Natural killer cell (primary cell): ENCODE results near the gene ZNF148. TPM values are rescaled to one million over a fixed set of nuclear protein-coding genes. Genes with fewer than 3 reads are reported as not detected.

Experiments
- ATAC-seq, 3 donors: fragments of 150-1000 bp in 2 of 3; fragments of 200-7000 bp in 1 of 3; cut with Tn5 transposase; 1 replicate in 1 of 3; 2 replicates in 2 of 3; pipeline ENCODE4 v1.10.0; 2021; ENCODE audit warnings: mild to moderate bottlenecking in 2 of 3, moderate library complexity in 2 of 3
- DNase-seq, 2 donors: peaks; one replicate each; pipeline versions ENCODE4 v3.0.0 to v3.0.0-alpha.2; 2013 to 2021; ENCODE audit warnings: mixed read lengths in 1 of 2
- H3K27ac ChIP-seq: one replicate; pipeline ENCODE4 v1.5.1; 2013; ENCODE audit warnings: mild to moderate bottlenecking, low read length
- H3K27me3 ChIP-seq: one replicate; pipeline ENCODE4 v1.6.1; 2013; ENCODE audit warnings: low read length; ENCODE audit not compliant: control insufficient read depth, insufficient read depth
- H3K36me3 ChIP-seq: one replicate; pipeline ENCODE4 v1.6.1; 2013; ENCODE audit warnings: low read length; ENCODE audit not compliant: control insufficient read depth, insufficient read depth
- H3K4me1 ChIP-seq: one replicate; pipeline ENCODE4 v1.6.1; 2013; ENCODE audit warnings: low read length; ENCODE audit not compliant: control insufficient read depth, insufficient read depth
- H3K4me3 ChIP-seq: one replicate; pipeline ENCODE4 v1.5.1; 2013; ENCODE audit warnings: low read length
- H3K9me3 ChIP-seq: one replicate; pipeline ENCODE4 v1.6.1; 2013; ENCODE audit warnings: low read length; ENCODE audit not compliant: control insufficient read depth, insufficient read depth
- H3K27ac Mint-ChIP-seq, 2 donors: one replicate each; pipeline ENCODE4 v1.8.0; 2022; ENCODE audit warnings: mild to moderate bottlenecking in 2 of 2, mixed read lengths in 2 of 2, moderate library complexity in 1 of 2
- H3K27me3 Mint-ChIP-seq, 2 donors: one replicate each; pipeline ENCODE4 v1.8.0; 2022; ENCODE audit warnings: low read depth in 2 of 2, mixed read lengths in 2 of 2
- H3K36me3 Mint-ChIP-seq: one replicate; pipeline ENCODE4 v1.8.0; 2022; ENCODE audit warnings: mixed read lengths
- H3K4me1 Mint-ChIP-seq, 2 donors: one replicate each; pipeline ENCODE4 v1.8.0; 2022; ENCODE audit warnings: mixed read lengths in 2 of 2
- H3K4me3 Mint-ChIP-seq: one replicate; pipeline ENCODE4 v1.8.0; 2022; ENCODE audit warnings: mild to moderate bottlenecking, moderate library complexity, mixed read lengths
- H3K9me3 Mint-ChIP-seq, 2 donors: one replicate each; pipeline ENCODE4 v1.8.0; 2022; ENCODE audit warnings: mixed read lengths in 2 of 2
- WGBS: methylation state at CpG from one replicate; pipeline ENCODE4 v1.1.7; 2013; ENCODE audit warnings: missing lambda C conversion rate; ENCODE audit not compliant: insufficient coverage; 5-methylcytosine and 5-hydroxymethylcytosine counted together
- intact Hi-C: fragments of 100-400 bp; cut with micrococcal nuclease; formaldehyde crosslinking; loops from one replicate; pipeline ENCODE4 v1.14.2; 2022
- total RNA-seq, 4 donors: library from RNA; stranded (reverse); fragments of 120-200 nt in 1 of 4; gene quantifications; one replicate each; pipeline versions ENCODE4 v1.2.3 to v1.2.4, GENCODE V29; 2013 to 2022
- TF ChIP-seq, protein P1 (sequence below): fragments of 200-600 bp; IDR thresholded peaks from one replicate; pipeline ENCODE4 v1.8.0; 2022; ENCODE audit warnings: antibody characterized with exemption

ZNF148 gene
- total RNA-seq, 3 donors from 2014 or later (not counting 1 experiment from before 2014, with no cell fraction given), result 61.1 to 72.5 (median 62.8) TPM

DNA sequence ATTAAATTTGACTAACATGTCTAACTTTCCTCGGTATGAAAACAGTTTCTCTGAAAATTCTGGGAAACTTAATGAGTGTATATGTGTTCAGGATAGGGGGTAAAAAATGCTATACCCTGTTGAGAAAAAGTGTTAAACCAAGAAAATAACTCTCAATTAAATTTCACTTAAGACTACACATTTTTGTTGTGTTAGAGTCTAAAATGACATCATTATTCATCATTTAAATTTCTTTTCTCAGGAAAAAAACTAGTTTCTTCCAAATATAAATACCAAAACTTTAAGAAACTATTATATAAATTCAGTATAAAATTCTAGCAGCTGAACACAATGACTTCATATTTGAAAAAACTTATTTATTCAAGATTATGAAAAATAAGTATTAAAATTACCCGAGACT is 52.2 kb downstream of the ZNF148 start:
- peaks cover 0 to 15% of the 10 kb centered on the region in 2 donors for H3K4me1 Mint-ChIP-seq
- H3K36me3 ChIP-seq, result peaks cover 14% of the 10 kb centered on the region
- TF ChIP-seq, protein P1, sequence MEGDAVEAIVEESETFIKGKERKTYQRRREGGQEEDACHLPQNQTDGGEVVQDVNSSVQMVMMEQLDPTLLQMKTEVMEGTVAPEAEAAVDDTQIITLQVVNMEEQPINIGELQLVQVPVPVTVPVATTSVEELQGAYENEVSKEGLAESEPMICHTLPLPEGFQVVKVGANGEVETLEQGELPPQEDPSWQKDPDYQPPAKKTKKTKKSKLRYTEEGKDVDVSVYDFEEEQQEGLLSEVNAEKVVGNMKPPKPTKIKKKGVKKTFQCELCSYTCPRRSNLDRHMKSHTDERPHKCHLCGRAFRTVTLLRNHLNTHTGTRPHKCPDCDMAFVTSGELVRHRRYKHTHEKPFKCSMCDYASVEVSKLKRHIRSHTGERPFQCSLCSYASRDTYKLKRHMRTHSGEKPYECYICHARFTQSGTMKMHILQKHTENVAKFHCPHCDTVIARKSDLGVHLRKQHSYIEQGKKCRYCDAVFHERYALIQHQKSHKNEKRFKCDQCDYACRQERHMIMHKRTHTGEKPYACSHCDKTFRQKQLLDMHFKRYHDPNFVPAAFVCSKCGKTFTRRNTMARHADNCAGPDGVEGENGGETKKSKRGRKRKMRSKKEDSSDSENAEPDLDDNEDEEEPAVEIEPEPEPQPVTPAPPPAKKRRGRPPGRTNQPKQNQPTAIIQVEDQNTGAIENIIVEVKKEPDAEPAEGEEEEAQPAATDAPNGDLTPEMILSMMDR, result no peak
- H3K9me3 ChIP-seq, result peaks cover 4% of the 10 kb centered on the region
- no peak overlapping the region for H3K4me3 Mint-ChIP-seq
- H3K27ac Mint-ChIP-seq, result no peak overlapping the region
- intact Hi-C loops, result no loop called here
- no peaks in the 10 kb centered on the region for H3K4me1 ChIP-seq
- WGBS, result no CpG with 5 or more reads among the region's 2 CpGs
- H3K36me3 Mint-ChIP-seq, result peaks cover 14% of the 10 kb centered on the region
- DNase-seq (no peak), ATAC-seq (no peak)
- no peak overlapping the region for H3K4me3 ChIP-seq
- H3K27ac ChIP-seq, result no peak overlapping the region
- H3K9me3 Mint-ChIP-seq, result peaks cover 2 to 3% of the 10 kb centered on the region in 2 donors
- no peaks in the 10 kb centered on the region for H3K27me3 ChIP-seq
- no peaks in the 10 kb centered on the region for H3K27me3 Mint-ChIP-seq

- H3K27me3 Mint-ChIP-seq, result no peaks in the 10 kb centered on the region
- H3K4me1 ChIP-seq, result no peaks in the 10 kb centered on the region
- intact Hi-C loops, result no loop called here
- H3K27ac ChIP-seq, result no peak overlapping the region
- peaks cover 13% of the 10 kb centered on the region for H3K36me3 ChIP-seq
- H3K9me3 ChIP-seq, result peaks cover 4% of the 10 kb centered on the region
- peaks cover 14% of the 10 kb centered on the region for H3K36me3 Mint-ChIP-seq
- H3K4me1 Mint-ChIP-seq, result peaks cover 0 to 17% of the 10 kb centered on the region in 2 donors
- WGBS, result 99% methylated on average over 6 of the region's 6 CpGs
- ATAC-seq, result no peak
- no peak for DNase-seq
- H3K27ac Mint-ChIP-seq, result no peak overlapping the region
- no peak overlapping the region for H3K4me3 Mint-ChIP-seq
- H3K27me3 ChIP-seq, result no peaks in the 10 kb centered on the region
- TF ChIP-seq, protein P1, result no peak
- H3K4me3 ChIP-seq, result no peak overlapping the region
- H3K9me3 Mint-ChIP-seq, result peaks cover 2 to 3% of the 10 kb centered on the region in 2 donors
These were observed 53.0 kb downstream of the ZNF148 start for GRCh38 chr3:125322166-125322565.

- Histone ChIP-seq H3K4me3 (no peak overlapping the region), H3K9me3 (no peaks in the 10 kb centered on the region), H3K27me3 (no peaks in the 10 kb centered on the region), H3K36me3 (peaks cover 8% of the 10 kb centered on the region), H3K27ac (no peak overlapping the region), H3K4me1 (no peaks in the 10 kb centered on the region)
- H3K4me3 Mint-ChIP-seq, result no peak overlapping the region
- intact Hi-C loops, result no loop called here
- no peaks in the 10 kb centered on the region for H3K27me3 Mint-ChIP-seq
- H3K36me3 Mint-ChIP-seq, result peaks cover under 1% of the 10 kb centered on the region
- no peak overlapping the region for H3K27ac Mint-ChIP-seq
- peaks cover 6 to 15% of the 10 kb centered on the region in 2 donors for H3K4me1 Mint-ChIP-seq
- no peak for ATAC-seq
- 98% methylated on average over 2 of the region's 2 CpGs for WGBS
- DNase-seq, result no peak
- TF ChIP-seq, protein P1, result no peak
- H3K9me3 Mint-ChIP-seq, result no peaks in the 10 kb centered on the region
These were observed 55.4 kb downstream of the ZNF148 start for GRCh38 chr3:125319765-125320164.

- Mint-ChIP-seq H3K27ac (no peak overlapping the region), H3K27me3 (no peaks in the 10 kb centered on the region), H3K9me3 (no peaks in the 10 kb centered on the region), H3K4me3 (no peak overlapping the region), H3K4me1 (peaks cover 6 to 15% of the 10 kb centered on the region in 2 donors), H3K36me3 (no peaks in the 10 kb centered on the region)
- H3K27ac ChIP-seq, result no peak overlapping the region
- ATAC-seq, result no peak
- no peak for DNase-seq
- no peaks in the 10 kb centered on the region for H3K27me3 ChIP-seq
- H3K4me3 ChIP-seq, result no peak overlapping the region
- peaks cover 10% of the 10 kb centered on the region for H3K36me3 ChIP-seq
- no peaks in the 10 kb centered on the region for H3K4me1 ChIP-seq
- TF ChIP-seq, protein P1, result no peak
- 94% methylated on average over 4 of the region's 4 CpGs for WGBS
- intact Hi-C loops, result no loop called here
- H3K9me3 ChIP-seq, result no peaks in the 10 kb centered on the region
These were observed 56.3 kb downstream of the ZNF148 start for GRCh38 chr3:125318871-125319270.
